Stimulated activated CD4-positive, alpha-beta T cell treated with anti-CD3 and anti-CD28 coated beads, Interleukin-4, amount 100 ng/mL, for 4 hours (primary cell): ENCODE results near the gene XXYLT1.
A peak's percentile ranks its signal among the peaks of the same experiment; 100 is the strongest.
"Not testable (repeated sequence)": the region's sequence is repeated elsewhere in the genome, so short reads cannot be mapped to it uniquely, and the experiment has no call there.

ENCODE experiments used
- DNase-seq, 2 experiments: peaks; one replicate each; pipeline ENCODE4 v3.0.0-alpha.2; 2020

The XXYLT1 gene, protein sequence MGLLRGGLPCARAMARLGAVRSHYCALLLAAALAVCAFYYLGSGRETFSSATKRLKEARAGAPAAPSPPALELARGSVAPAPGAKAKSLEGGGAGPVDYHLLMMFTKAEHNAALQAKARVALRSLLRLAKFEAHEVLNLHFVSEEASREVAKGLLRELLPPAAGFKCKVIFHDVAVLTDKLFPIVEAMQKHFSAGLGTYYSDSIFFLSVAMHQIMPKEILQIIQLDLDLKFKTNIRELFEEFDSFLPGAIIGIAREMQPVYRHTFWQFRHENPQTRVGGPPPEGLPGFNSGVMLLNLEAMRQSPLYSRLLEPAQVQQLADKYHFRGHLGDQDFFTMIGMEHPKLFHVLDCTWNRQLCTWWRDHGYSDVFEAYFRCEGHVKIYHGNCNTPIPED

GRCh38 chr3:195270817-195271409, at the start of gene XXYLT1:
TSS of gene XXYLT1 (minus strand) at chr3:195271159. CDS start at chr3:195271058, 101 bp downstream.
- peak; percentile 87 to 91 for DNase-seq

DNA sequence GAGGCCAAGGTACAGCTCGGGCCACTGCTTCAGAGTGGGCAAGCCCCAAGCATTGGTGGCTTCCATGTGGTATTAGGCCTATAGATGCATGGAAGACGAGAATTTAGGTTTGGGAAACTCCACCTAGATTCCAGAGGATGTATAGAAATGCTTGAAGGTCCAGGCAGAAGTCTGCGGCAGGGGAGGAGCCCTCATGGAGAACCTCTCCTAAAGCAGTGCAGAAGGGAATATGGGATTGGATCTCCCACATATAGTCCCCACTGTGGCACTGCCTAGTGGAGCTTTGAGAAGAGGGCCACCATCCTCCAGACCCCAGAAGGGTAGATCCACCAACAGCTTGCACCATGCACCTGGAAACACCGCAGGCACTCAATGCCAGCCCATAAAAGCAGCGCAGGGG, 48.1 kb upstream of the XXYLT1 start:
- no peak for DNase-seq

DNA sequence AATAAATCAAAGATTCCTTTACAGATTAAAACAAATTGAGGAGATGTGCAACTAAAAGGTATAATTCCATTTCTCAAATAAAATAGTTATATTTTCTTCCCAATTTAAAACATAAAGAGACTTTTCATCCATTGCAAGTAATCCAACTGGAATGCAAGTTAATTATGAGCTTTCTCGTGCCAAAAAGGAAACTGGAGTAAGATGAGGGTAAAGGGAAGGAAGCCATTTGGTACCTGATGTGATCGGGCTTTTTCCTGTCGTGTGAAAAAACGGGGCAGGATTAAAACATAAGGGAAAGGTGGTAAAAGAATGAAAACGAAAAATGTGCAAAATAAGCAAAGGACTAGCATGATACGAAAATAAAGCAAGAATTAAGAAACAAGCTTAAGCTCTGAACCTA, 41.8 kb upstream of the XXYLT1 start:
- DNase-seq: no peak

DNA sequence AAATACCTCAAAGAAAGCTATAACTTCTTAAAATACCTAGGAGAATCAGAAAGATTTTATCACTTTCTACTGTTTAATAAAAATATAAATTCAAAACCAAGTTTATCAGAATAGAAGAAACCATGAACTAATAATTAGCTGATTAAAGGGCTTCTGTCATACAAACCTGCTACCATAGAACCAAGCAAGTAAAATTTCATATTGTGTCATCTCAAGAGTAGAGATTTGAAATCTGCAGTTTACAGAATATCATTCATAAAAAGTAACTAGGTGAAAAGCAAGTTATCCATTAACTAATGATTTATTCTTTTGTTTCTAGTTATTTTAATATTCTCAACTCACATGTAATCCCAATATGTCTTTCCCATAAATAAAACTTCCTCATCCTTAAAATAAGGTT, 36.8 kb upstream of the XXYLT1 start:
- no peak for DNase-seq

GRCh38 chr3:195306369-195306768, 35.4 kb upstream of the XXYLT1 start:
- DNase-seq: no peak

DNA sequence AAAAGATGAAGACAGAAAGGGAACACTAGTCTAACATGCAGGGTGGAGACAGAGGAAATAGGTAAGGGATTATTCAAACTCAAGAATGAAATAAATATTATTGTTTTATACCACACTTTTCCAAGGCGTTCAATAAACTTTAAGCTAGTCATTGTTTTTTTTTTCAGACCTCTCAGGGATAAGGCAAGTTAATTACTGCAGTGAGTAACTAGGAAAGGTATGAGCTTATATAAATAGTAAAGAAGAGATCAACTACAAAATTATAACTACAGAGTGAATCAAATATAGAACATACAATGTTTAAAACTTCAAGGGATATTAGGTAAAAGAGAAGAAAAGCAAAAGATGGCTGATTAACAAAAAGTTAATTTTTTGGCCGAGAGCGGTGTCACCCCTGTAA, 31.5 kb upstream of the XXYLT1 start:
- no peak for DNase-seq

GRCh38 chr3:195297446-195297845, 26.5 kb upstream of the XXYLT1 start:
- DNase-seq: no peak

DNA sequence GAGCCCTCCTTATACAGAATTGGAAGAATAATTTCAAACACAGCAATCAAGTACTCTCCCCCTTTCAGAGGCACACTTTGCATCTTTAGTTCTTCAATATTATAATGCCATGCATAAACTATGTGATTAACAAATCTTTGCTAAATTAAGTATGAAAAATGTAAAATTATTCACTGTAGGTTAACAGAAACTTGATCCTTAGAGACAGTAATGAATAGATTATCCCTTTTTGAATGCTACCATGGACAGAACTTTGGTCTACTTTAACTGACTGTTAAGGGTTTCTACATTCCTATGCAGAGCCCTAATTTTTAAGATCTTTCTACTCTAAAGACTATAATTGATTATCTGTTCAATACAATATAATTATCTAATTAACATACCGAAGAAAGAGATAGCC, 25.7 kb upstream of the XXYLT1 start:
- no peak for DNase-seq

GRCh38 chr3:195291121-195291520, 20.2 kb upstream of the XXYLT1 start:
- DNase-seq: no peak

DNA sequence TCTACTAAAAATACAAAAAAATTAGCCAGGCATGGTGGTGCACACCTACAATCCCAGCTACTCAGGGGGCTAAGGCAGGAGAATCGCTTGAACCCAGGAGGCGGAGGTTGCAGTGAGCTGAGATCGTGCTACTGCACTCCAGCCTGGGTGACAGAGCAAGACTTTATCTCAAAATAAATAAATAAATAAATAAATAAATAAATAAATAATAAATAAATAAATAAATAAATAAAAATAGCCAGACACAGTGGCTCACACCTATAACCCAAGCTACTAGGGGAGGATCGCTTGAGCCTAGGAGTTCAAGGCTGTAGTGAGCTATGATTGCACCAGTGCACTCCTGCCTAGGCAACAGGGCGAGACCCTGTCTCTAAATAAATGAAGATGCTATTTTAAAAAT, 19.7 kb upstream of the XXYLT1 start:
- not testable (repeated sequence) for DNase-seq

DNA sequence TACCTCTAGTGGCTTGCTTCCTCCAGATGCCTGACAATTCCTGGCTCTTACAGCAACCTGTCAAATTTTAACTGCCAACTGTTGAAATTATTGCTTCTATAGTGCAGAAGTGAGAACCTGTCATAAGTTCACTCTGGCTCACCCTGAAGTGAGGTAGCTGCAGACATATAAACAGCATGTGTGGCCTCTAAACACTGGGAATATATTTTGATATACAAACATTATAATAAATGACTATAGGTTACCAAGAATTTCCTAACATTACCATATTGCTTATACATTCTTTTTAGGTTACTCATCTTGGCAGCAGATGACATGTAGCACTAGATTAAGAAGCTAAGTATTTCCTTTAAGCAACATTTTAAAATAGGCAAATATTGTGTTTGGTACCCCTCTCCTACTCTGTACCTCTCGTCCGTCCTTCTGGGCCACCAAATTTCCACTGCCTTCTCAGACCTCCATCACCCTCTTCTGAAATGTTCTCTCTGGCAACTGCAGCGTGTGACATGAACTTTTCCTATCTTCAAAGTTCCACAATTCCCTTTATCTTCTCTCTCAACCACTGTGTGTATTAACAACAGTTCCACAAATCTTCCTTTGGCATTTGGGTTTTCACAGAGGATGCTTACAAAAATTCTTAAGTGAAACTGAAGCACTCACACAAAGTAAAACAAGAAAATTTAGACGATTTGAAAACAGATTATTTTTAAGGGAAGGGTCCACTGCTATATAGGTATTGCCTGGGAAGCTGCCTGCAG, 15.3 kb upstream of the XXYLT1 start:
- no peak for DNase-seq

GRCh38 chr3:195285372-195285771, 14.4 kb upstream of the XXYLT1 start:
- DNase-seq: no peak

DNA sequence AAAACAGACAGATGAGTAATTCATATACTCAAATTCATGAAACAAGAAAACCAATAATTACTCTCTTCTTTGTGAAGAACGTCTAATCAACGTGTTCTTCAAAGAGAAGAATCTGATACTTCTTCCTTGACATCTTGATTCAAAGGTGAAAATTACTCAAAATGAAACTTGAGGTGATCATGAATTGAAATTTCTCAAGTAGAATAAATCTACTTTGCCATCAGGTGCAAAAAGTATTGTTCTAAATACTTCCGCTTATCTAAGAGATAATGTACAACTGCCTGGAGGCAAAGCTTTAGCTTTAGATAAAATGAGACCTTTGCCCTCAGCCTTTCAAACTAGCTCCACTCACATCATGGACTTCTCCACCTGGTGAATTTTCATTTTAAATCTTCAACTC, 13.9 kb upstream of the XXYLT1 start:
- no peak for DNase-seq

DNA sequence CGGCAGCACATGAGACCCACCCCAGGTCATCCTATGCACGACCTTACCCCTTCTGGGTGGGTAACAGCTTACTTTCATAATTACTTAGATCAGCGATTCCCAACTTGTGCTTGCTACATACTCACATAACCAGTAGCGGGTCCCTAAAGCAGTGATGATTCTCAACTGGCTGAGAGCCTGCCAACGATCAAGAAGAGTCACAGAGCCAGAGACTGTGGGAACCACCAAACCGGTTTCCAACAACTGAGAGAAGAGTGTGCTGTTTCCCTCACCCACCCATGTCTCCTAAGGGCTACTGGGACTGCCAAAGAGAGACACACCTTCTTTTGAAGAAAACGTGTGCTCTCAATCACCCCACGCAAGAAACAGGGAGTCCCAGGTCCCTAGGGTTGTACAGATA, 12.0 kb upstream of the XXYLT1 start:
- no peak for DNase-seq

- no peak for DNase-seq
Observed at GRCh38 chr3:195274259-195274966, 3.5 kb upstream of the XXYLT1 start.

- DNase-seq: peak; percentile 81 to 91
Observed at GRCh38 chr3:195271410-195272243, 668 bp upstream of the XXYLT1 start.

- DNase-seq: peak; percentile 38 to 42
Observed at GRCh38 chr3:195270079-195270816, 711 bp downstream of the XXYLT1 start.

DNA sequence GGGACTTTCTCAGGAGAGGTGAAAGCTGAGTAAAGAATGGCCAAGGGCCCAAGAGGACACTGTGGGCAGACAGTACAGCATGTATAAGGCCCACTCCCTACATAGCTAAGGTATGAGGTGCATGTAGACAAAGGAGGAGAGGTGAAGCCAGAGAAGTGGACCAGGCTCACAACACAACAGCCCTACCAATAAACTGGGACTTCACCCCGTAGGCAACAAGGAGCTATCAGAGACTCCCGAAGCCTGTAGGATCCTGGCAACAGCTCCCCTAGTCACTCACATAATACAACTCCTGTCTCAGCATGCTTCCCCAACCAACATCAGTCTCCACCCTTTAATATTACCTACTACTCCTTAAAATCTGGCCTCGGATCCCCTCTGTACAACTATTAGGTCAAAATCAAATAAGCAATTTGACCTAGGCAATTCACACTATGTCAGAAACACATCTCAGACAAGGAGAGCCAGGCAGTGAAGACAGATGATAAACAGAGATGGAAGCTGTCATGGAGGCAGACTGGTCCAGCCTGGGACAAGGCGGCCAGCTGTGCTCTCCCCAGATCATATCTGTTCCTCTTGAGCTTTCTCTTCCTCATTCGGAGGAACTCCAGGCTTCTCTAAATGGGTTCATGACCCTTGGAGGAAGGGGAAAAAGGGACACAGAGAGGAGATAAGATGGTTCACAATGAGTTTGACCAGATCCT, 1.4 kb downstream of the XXYLT1 start:
- DNase-seq: no peak

DNA sequence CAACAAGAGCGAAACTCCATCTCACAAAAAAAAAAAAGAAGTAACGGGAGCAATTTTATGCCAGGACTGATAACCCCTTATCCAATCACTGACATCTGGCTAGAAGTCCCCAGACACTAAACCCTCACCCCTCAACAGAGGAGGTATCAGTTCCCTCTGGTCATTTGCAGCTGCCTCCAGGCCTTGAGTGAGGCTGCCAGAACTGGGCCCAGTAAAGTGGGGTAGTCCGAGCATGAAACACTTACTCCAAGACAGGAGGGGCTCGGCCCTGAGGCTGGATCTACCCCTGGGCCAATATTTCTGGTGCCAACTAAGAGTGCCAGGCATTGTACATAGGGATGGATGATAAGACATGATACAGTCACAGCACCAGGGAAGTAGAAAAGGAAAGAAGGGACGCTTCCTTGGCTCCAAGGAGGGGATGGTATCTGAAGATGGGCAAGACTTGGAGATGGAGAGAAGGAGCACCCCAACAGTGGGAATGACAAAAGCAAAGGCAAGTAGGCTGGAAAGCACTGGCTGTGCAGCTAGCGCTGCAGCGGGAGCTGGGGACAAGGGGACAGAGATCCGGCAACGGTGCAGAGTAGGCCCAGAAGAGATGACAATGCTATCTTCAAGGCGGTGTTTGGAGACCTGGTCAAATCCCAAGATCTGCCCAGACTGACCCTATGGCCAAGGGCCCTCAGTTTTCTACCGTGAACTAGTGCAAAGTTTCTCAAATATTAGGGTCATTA, 2.2 kb downstream of the XXYLT1 start:
- no peak for DNase-seq

DNA sequence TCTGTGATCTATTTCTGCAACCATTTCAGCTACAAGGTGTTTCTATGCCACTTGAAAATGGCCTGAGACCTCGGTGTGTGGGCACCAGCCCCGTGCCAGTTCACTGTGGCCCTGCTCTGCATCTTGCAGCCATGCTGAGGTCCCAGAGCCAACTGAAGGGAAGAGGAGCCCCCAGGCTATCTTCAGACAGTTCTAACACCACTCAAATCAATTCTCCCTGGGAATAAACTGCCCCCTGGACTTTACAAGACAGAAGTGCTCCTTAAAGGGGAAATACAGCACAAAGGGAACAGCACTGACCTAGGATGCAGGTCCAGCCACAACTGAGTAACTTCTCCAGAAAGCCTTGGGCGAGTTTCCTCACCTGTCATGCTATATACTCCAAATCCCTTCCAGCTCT, 3.9 kb downstream of the XXYLT1 start:
- DNase-seq: no peak
